ENCODE data around the gene RAB11FIP3. TPM values are rescaled to one million over a fixed set of nuclear protein-coding genes. Genes with fewer than 3 reads are reported as not detected.
"Not testable (repeated sequence)": the region's sequence is repeated elsewhere in the genome, so short reads cannot be mapped to it uniquely, and the experiment has no call there.

The RAB11FIP3 gene, protein sequence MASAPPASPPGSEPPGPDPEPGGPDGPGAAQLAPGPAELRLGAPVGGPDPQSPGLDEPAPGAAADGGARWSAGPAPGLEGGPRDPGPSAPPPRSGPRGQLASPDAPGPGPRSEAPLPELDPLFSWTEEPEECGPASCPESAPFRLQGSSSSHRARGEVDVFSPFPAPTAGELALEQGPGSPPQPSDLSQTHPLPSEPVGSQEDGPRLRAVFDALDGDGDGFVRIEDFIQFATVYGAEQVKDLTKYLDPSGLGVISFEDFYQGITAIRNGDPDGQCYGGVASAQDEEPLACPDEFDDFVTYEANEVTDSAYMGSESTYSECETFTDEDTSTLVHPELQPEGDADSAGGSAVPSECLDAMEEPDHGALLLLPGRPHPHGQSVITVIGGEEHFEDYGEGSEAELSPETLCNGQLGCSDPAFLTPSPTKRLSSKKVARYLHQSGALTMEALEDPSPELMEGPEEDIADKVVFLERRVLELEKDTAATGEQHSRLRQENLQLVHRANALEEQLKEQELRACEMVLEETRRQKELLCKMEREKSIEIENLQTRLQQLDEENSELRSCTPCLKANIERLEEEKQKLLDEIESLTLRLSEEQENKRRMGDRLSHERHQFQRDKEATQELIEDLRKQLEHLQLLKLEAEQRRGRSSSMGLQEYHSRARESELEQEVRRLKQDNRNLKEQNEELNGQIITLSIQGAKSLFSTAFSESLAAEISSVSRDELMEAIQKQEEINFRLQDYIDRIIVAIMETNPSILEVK
- total RNA-seq: 28.3 TPM
- long read RNA-seq, full-length matches to known transcripts: 19 of 72 reads
- long read RNA-seq, partial matches to known transcripts: 40 of 72 reads
- long read RNA-seq, other reads (novel, unspliced or antisense): 13 of 72 reads

DNA sequence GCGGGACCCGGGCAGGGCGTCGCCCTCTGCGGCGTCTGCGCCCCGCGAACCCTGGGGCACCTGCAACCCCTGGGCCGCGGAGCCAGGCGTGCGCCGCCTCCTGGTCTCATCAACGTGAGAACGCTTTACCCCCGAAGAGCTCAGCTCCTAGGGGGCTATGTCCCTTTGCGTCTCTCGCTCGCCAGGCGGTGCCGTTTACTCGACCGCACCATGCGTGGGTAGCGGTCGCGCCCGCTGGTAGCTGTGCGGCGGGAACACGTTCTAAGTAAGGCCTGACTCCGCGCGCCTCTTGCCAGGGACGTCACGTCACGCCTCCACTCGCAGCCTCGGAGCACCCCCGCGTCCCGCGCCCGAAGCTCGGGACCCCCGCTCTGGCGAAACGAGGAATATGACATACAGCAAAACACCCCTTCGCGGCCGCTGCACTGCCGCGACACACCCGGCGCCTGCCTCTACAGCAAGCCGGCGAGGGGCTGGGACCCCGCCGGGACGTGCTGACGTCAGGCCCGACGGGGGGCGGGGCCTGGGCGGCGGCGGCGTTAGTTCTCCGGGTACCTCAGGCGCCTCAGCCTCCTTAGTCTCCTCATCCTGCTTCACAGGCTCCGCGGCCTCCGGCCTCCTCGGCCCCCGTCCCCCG is at the start of gene RAB11FIP3:
Gene RAB11FIP3, plus strand, starts transcription at position 568 of the 637 bp plus-strand sequence. CDS start 358 bp downstream, outside the sequence.
- intact Hi-C loops (cut with micrococcal nuclease): no loop called here
- DNase-seq: peak; percentile 93
- peak; percentile 90 for ATAC-seq

DNA sequence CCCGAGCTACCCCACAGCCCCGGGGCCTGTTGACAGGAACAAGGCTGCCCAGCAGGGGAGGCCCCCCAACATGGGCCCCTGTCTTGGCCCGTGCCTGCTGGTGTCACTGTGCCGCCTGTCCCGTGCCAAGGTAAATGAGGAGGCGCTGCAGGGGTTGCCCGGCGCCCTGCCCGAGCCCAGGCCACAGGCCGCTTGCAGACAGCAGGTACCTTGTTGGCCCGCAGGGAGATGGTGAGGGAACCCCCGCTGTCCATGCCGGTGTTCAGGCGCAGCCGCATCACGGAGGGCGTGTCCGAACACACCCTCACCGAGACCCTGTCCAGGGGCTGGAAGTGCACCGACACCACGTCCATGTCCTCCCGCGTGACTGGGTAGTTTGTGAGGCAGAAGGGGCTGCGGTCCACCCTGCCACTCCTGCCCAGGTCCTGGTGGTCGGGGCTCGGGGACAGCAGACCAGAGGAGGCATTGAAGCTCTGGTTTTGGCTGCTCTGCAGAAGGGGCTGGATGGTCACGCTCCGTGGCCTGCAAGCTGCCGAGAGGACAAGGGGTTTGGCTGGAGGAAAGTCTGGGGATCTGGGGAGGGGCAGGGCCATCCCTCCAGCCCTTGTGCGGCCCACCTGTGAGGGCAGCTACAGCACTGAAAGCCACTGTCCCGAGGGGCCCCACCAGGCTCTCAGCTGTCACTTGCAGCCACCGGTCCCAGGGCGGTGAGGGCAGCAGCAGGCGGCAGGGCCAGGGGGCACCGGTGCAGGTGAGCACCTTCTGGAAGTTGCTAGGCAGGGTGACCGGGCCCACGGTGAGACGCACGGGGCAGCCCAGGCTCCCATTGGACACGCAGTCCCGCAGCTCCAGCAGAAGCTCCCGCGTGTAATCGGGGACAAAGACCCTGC is 49.3 kb upstream of the RAB11FIP3 start:
- DNase-seq (no peak), ATAC-seq (no peak)
- intact Hi-C loops (cut with micrococcal nuclease): no loop called here

DNA sequence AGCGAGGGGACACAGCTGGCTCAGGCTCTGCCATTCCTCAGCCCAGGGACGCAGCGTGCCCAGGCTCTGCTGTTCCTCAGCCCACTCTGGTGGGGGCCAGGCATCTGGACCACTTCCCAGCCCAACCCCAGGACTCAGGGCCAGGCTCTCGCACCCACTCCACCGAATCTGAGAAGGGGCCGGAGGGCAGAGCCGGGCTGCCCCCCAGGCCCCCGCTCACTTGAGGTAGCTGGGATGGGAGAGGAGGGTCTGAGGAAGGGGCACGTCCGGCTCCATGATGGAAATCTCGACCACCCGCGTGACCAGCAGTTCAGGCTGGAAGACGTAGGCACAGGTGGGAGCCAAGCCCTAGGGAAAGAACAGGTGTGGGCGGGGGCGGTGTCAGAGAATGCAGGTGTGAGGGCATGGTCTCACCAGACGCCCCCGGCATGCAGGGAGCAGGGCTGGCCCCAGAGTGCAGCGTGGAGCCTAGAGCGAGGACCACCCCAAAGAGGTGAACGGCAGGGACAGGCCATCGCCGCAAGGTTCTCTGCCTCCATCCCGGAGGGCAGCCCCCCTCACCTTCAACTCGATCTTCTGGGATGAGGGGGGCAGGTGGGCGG is 48.5 kb upstream of the RAB11FIP3 start:
- ATAC-seq: no peak
- intact Hi-C loops (cut with micrococcal nuclease): no loop called here
- no peak for DNase-seq

DNA sequence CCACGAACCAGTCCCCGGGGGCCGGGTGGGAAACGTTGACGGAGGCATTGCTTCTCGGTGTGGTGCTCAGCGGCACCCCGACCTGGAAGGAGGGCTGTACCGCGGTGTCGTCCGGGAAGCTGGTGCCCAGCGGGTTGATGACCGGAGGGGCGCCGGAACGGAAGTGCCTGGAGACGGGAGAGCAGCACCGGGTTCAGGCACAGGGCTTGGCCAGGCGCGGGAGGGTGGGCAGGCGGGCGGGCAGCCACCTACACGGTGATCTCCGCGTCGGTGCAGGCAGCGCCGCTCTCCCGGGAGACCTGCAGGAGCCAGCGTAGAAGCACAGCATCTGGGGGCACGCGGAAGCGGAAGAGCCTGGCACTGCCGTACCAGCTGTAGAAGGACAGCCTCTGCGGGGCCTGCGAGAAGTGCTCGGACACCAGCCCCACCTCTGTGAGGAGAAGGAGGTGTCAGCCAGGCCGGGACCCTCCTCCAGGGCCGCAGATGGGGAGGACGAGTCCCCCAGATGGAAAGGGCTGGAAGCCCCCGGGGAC is 48.0 kb upstream of the RAB11FIP3 start:
- intact Hi-C loops (cut with micrococcal nuclease): no loop called here
- no peak for DNase-seq
- ATAC-seq: no peak

DNA sequence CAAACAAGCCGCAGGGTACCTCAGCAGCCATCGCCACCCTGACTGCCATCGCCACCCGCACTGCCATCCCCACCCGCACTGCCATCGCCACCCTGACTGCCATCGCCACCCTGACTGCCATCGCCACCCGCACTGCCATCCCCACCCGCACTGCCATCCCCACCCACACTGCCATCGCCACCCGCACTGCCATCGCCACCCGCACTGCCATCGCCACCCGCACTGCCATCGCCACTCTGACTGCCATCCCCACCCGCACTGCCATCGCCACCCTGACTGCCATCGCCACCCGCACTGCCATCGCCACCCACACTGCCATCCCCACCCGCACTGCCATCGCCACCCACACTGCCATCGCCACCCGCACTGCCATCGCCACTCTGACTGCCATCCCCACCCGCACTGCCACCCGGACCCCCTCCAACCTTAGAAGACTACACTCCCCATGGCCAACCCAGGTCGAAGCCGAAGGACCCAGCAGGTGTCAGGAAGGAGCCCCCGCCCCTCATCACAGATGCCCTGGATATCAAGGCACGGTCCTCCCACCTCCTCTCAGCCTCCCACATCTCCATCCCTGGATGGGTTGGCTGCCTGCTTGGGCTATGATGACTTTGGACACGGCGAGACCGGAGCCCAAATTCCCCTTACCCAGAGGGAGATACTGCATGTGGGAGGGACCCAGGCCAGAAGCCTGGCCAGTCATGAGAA is 47.2 kb upstream of the RAB11FIP3 start:
- ATAC-seq; DNase-seq; intact Hi-C loops (cut with micrococcal nuclease): not testable (repeated sequence)

DNA sequence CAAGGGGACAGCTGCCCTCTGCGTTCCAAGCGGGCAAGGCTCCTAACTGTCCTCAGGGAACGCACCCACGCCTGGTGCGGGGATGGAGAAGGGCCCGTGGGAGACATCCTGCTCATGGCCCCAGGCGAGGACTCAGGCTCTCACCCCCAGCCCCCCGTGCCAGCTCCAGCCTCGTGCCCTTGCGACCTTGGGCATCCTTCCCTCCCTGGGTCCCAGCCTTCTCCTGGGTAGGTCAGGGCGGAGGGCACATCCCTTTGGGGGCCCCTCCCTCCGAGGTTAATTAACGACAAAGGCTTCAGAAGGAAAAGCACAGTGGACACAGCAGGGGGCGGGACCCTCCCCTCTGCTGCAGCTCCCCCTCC is 46.6 kb upstream of the RAB11FIP3 start:
- DNase-seq (no peak), ATAC-seq (no peak)
- intact Hi-C loops (cut with micrococcal nuclease): no loop called here

DNA sequence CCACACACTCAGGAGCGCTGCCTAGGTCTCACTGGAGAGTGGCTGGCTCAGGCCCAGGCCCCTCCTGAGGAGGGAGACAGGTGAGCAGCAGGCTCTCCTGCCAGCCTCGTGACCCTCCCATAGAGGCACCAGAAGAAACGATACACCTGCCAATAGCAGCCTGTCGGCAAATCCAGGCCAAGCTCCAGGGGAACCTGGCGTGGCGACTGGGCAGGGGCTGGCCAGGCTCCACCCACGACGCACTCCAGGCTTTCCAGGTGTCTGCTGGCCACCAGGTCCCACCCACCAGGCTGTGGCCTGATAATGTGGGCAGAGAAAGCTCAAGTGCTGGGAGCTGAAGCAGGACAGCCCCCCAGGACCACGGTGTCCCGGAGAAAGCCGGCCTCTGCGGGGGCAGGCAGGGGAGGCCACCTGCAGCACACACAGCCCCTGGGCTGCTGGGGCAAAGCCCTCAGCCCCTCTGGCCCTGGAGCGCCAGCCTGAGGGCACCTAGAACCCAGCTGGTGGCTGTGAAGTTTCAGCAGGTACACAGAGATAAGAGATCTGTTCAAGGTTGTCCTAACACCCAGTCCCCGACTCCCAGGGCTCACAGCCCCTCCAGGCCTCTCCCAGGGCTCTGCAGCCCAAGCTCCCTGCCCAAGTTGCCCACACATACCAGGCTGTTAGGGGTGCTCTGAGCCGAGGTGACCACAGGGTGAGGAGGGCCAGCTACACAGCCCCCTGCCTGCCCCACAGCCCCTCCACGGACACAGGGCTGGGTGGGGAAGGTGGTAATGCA is 46.1 kb upstream of the RAB11FIP3 start:
- intact Hi-C loops (cut with micrococcal nuclease): no loop called here
- no peak for ATAC-seq
- DNase-seq: no peak

DNA sequence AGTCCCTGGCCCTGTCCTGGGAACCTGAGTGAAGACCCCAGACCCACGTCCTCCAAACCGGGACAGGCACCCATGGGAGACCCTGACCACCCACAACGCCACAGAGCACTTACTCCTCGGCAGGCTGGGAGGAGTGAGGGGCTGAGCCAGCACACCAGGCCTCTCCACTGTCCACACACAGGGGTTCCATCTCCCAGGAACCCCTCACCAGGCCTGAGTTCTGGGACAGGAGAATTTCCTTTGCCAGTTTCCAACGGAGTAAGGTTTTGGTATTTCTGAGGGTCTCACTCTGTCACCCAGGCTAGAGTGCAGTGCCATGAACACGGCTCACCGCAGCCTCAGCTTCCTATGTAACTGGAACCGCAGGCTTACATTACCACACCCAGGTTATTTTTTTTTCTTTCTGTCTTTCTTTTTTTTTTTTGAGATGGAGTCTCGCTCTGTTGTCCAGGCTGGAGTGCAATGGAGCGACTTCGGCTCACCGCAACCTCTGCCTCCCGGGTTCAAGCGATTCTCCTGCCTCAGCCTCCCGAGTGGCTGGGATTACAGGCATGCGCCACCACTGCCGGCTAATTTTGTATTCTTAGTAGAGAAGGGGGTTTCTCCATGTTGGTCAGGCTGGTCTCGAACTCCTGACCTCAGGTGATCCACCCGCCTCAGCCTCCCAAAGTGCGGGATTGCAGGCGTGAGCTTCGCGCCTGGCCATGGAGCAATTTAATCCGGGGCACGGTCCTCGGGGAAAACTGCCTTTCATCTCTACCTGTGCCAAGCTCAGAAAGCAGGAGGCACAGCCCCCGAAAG is 45.3 kb upstream of the RAB11FIP3 start:
- ATAC-seq: no peak
- DNase-seq: no peak
- intact Hi-C loops (cut with micrococcal nuclease): no loop called here

DNA sequence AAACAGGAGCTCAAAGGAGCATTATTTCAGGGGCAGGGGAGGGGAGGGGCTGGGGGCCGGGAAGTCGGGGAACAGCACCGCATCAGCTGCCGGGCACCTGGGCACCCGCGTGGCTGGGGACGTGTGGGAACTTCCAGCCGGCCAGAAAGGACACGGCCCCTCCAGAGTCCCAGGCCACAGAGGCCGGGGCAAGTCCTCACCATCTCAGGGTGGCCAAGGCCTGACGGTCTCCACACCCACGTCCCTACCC is 44.8 kb upstream of the RAB11FIP3 start:
- DNase-seq: no peak
- intact Hi-C loops (cut with micrococcal nuclease): no loop called here
- peak; percentile 11 for ATAC-seq

DNA sequence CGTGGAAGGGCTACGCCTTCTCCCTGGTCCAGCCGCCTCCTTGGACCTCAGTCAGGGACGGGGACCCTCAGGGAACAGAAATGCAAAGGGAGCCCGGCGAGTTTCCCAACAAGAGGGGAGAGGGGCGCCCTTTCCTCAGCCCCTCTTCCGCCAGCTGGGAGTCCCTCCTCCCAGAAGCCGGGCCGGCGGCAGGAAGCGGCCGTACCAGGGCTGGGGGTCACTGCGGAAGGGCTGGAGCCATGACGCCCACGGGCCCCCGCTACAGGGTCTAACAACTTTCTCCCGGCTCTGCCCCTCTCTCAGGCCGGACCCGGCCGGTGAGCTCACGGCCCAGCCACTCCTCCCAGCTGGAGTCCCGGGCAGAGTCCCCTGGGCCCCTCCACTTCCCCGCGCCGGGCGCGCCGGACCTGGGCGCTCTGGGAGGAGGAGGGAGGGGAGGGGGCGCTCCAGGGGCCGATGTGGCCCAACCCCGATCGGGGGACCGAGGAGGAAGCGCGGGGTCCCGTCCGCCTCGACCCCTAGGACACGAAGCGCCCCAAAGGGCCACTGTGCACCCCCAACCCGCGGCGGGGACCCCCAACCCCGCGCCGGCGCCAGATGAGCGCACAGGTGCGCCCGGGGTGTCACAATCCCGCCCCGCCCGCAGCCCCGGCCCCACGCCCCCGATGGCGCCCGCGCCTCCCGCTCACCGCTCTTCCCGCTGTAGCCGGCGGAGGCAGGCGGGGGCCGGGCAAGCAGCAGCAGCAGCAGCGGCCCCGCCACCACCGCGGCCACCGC is 44.2 kb upstream of the RAB11FIP3 start:
- intact Hi-C loops (cut with micrococcal nuclease): no loop called here
- no peak for DNase-seq
- peak; percentile 42 for ATAC-seq

DNA sequence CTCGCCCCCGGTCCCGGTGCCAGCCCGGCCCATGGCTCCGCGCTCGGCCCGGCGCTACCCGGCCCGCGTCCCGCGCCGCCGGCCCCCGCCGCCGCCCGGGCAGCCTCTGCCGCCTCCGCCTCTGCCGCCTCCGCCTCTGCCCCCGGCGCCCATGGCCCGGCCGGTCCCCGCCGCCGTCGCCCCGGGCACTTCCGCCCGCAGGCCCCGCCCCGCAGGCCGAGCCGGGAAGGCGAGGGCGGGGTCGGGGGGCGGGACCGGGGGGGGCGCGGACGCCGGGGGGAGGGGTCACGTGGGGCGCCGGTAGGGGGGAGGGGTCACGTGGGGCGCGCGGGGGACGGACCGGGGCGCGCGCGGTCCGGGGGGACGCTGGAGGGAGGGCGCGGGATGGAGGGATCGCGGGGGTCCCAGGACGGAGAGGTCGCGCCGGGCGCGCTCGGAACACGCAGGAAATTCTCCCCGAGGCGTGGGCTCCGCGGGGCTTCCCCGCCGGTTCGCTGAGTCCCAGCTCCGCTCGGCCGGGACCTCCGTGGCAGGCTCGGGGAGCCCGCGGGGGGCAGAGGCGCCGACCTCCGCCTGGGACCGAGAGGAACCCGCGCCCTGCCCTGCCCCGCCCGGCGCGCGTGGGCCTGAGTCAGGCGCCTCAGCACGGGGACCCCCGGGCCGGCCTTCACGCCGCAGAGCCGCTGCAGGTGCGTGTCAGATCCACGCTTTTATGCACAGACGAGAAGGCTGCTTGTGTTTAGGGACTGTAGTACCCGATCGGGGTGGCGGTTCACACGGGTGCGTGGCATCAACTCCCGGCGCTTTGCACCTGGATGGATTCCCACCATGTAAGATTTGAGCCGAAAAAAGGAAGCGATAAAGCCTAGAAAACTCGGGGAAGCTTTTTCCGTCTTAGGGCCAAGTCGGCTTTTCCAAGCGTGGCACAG is 43.4 kb upstream of the RAB11FIP3 start, which contains the start of gene PGAP6:
Gene PGAP6, minus strand, starts transcription at position 190 of the 929 bp plus-strand sequence. Its CDS starts 157 bp downstream, at position 33.
- peak; percentile 71 for ATAC-seq
- intact Hi-C loops (cut with micrococcal nuclease): no loop called here
- DNase-seq: peak; percentile 83

DNA sequence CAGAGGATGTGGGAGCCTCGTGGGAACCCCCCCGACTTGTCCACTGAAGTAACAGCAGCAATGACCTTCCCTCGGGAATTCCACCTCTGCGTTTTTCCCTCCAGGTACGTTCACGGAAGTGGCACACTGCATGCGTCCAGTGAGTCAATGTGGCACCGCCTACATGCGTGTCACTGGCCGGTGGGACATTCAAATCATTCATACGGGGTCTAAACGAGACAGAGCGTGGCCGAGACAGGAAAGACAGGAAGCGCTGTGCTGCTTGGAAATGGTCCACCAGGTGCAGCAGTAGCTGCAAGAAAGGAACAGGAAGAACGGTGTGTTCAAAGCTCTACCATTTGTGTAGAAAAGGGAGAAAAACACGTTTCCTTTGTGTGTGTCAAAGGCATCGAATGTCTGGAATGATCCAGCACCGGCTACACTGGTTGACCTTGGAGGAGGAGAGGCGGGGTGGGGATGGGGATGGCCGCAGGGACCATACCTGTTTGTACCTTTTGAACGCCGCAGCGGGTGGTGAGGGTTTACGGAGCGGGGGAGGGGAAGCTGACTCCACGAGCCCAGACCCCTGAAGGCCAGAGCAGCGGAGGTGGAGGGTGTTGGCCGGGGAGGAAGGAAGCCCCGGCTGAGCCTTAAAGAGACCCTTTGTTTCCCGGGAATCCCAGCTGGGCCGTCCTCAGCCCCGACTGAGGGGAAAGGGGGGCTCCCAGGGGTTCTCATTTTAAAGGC is 42.0 kb upstream of the RAB11FIP3 start:
- ATAC-seq (no peak), DNase-seq (peak; percentile 31)
- intact Hi-C loops (cut with micrococcal nuclease): no loop called here

DNA sequence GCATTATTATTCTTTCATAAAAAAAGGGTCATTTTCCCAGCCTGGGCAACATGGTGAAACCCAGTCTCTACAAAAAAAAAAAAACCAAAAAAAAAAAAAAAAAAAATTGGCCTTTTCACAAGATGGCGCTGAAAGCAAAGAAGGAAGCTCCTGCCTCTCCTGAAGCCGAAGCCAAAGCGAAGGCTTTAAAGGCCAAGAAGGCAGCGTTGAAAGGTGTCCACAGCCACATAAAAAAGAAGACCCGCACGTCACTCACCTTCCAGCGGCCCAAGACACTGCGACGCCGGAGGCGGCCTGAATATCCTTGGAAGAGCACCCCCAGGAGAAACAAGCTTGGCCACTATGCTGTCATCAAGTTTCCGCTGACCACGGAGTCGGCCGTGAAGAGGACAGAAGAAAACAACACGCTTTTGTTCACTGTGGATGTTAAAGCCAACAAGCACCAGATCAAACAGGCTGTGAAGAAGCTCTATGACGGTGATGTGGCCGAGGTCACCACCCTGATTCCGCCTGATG is 38.8 kb upstream of the RAB11FIP3 start:
- no peak for ATAC-seq
- intact Hi-C loops (cut with micrococcal nuclease): no loop called here
- peak; percentile 36 for DNase-seq
